ENCODE measurements around the gene TFE3.
A peak's percentile ranks its signal among the peaks of the same experiment; 100 is the strongest.

GRCh38 chrX:49058794-49059193, 15.6 kb upstream of the TFE3 start, which contains the start of gene CCDC120:
- no peak for TF ChIP-seq CTCF (conservative IDR thresholded peaks at IDR 0.05)
- TF ChIP-seq ZFX (IDR thresholded peaks at IDR 0.05): peak; percentile 23; the same call in 1 of the 2 replicates

Measured in C4-2B (cell line).